GM19468 (cell line): ENCODE results near the gene ADAMTS17.

Experiments used
- ATAC-seq: cut with Tn5 transposase; IDR thresholded peaks from one replicate; pipeline ENCODE4 v1.9.1; 2021; ENCODE audit warnings: mild to moderate bottlenecking, moderate library complexity, moderate number of reproducible peaks; ENCODE audit not compliant: unreplicated experiment; ENCODE audit errors: extremely low read depth

Gene ADAMTS17

GRCh38 chr15:100039994-100040393 lies 301.8 kb downstream of the ADAMTS17 start:
- no peak for ATAC-seq

GRCh38 chr15:100038736-100039135 lies 303.0 kb downstream of the ADAMTS17 start:
- no peak for ATAC-seq

- no peak for ATAC-seq
These were observed 303.9 kb downstream of the ADAMTS17 start for GRCh38 chr15:100037901-100038300.

- no peak for ATAC-seq
These were observed 305.8 kb downstream of the ADAMTS17 start for GRCh38 chr15:100036015-100036414.

- ATAC-seq, result no peak
These were observed 307.6 kb downstream of the ADAMTS17 start for GRCh38 chr15:100034191-100034590.

GRCh38 chr15:100033140-100033857 lies 308.5 kb downstream of the ADAMTS17 start:
- ATAC-seq, result no peak

- ATAC-seq, result no peak
These were observed 309.3 kb downstream of the ADAMTS17 start for GRCh38 chr15:100032358-100033085.

- ATAC-seq, result no peak
These were observed 310.0 kb downstream of the ADAMTS17 start for GRCh38 chr15:100031665-100032357.

GRCh38 chr15:100030586-100031229 lies 311.1 kb downstream of the ADAMTS17 start:
- no peak for ATAC-seq

GRCh38 chr15:100029868-100030479 lies 311.8 kb downstream of the ADAMTS17 start:
- no peak for ATAC-seq

- ATAC-seq, result no peak
These were observed 312.7 kb downstream of the ADAMTS17 start for GRCh38 chr15:100029045-100029444.

GRCh38 chr15:100026041-100026440 lies 315.7 kb downstream of the ADAMTS17 start:
- no peak for ATAC-seq

- ATAC-seq, result no peak
These were observed 319.0 kb downstream of the ADAMTS17 start for GRCh38 chr15:100022806-100023205.

- ATAC-seq, result no peak
These were observed 319.4 kb downstream of the ADAMTS17 start for GRCh38 chr15:100022391-100022790.

- ATAC-seq, result no peak
These were observed 320.1 kb downstream of the ADAMTS17 start for GRCh38 chr15:100021653-100022052.

GRCh38 chr15:100020614-100021013 lies 321.2 kb downstream of the ADAMTS17 start:
- ATAC-seq, result no peak

GRCh38 chr15:100020189-100020588 lies 321.6 kb downstream of the ADAMTS17 start:
- no peak for ATAC-seq

- ATAC-seq, result no peak
These were observed 322.2 kb downstream of the ADAMTS17 start for GRCh38 chr15:100019601-100020000.

GRCh38 chr15:100018191-100018590 lies 323.6 kb downstream of the ADAMTS17 start:
- no peak for ATAC-seq

- no peak for ATAC-seq
These were observed 324.6 kb downstream of the ADAMTS17 start for GRCh38 chr15:100017140-100017539.
